HepG2 (cell line): ENCODE results near the gene DNASE1L2. TPM values are rescaled to one million over a fixed set of nuclear protein-coding genes. Genes with fewer than 3 reads are reported as not detected.

Experiments
- CBX2 ChIP-seq, 2 experiments: fragments of 200-600 bp in 1 of 2; sonication (generic); formaldehyde crosslinking in 1 of 2; IDR thresholded peaks; 2 replicates each; pipeline versions ENCODE4 v1.7.0 to v1.8.1; 2018 to 2022; ENCODE audit warnings: low read depth in 2 of 2, low read length in 1 of 2, mild to moderate bottlenecking in 1 of 2, missing genetic modification reagents in 1 of 2
- ELF4 ChIP-seq: sonication (generic); formaldehyde crosslinking; IDR thresholded peaks from 2 replicates; pipeline ENCODE4 v1.5.0; 2020; ENCODE audit warnings: missing genetic modification reagents, mild to moderate bottlenecking, moderate library complexity, borderline replicate concordance
- GATAD2A ChIP-seq: IDR thresholded peaks from 2 replicates; pipeline ENCODE4 v1.6.1; 2016
- HMGA1 ChIP-seq: sonication (generic); formaldehyde crosslinking; conservative IDR thresholded peaks from 2 replicates; pipeline ENCODE4 v1.4.0; 2020; ENCODE audit warnings: missing genetic modification reagents
- NR1H2 ChIP-seq: sonication (generic); formaldehyde crosslinking; IDR thresholded peaks from 2 replicates; pipeline ENCODE4 v1.8.1; 2022; ENCODE audit warnings: low read depth, missing genetic modification reagents, borderline replicate concordance
- SRSF1 ChIP-seq: fragments of 200-400 bp; formaldehyde crosslinking; optimal IDR thresholded peaks from 2 replicates; pipeline ENCODE3; 2017; ENCODE audit warnings: mild to moderate bottlenecking, low read depth, low read length, moderate library complexity
- TAF1 ChIP-seq: sonication (generic); formaldehyde crosslinking; IDR thresholded peaks from 2 replicates; pipeline ENCODE4 v1.4.0; 2020; ENCODE audit warnings: missing genetic modification reagents
- YEATS4 ChIP-seq: sonication (generic); formaldehyde crosslinking; IDR thresholded peaks from 2 replicates; pipeline ENCODE4 v1.4.0; 2020; ENCODE audit warnings: missing genetic modification reagents, borderline replicate concordance
- ZNF44 ChIP-seq: sonication (generic); formaldehyde crosslinking; IDR thresholded peaks from 2 replicates; pipeline ENCODE4 v1.5.1; 2020; ENCODE audit warnings: mild to moderate bottlenecking, missing genetic modification reagents
- ZNF746 ChIP-seq: sonication (generic); formaldehyde crosslinking; IDR thresholded peaks from 2 replicates; pipeline ENCODE4 v1.8.0; 2022; ENCODE audit warnings: mild to moderate bottlenecking, missing genetic modification reagents
- polyA plus RNA-seq, 8 experiments: library from polyadenylated mRNA; depleted of rRNA in 3 of 8; stranded (reverse) in 7 of 8; unstranded in 1 of 8; fragments of >200 nt; fragmentation: Illumina TruSeq in 4 of 8; extraction: Trizol in 4 of 8; gene quantifications; 2 replicates each; pipeline versions ENCODE4 v1.2.1 to v1.2.3, GENCODE V29; 2011 to 2016; ENCODE audit warnings: low read depth in 4 of 8, missing spikeins in 1 of 8, mixed read lengths in 1 of 8; ENCODE audit not compliant: insufficient read depth in 1 of 8
- total RNA-seq, 5 experiments: library from RNA; depleted of rRNA; stranded (reverse); fragments of >200 nt; fragmentation: Illumina TruSeq; extraction: Trizol; gene quantifications; 2 replicates each; pipeline ENCODE4 v1.2.3, GENCODE V29; 2016; ENCODE audit warnings: low read depth in 1 of 5
- TF ChIP-seq, protein P1 (sequence below): sonication (generic); formaldehyde crosslinking; IDR thresholded peaks from 2 replicates; pipeline ENCODE4 v1.5.0; 2020; ENCODE audit warnings: mild to moderate bottlenecking, missing genetic modification reagents
- TF ChIP-seq, protein P2 (sequence below), 2 experiments: fragments of 450-650 bp in 1 of 2; sonication (generic) in 1 of 2; formaldehyde crosslinking in 1 of 2; IDR thresholded peaks; 2 replicates each; pipeline versions ENCODE4 v1.6.1 to v1.8.0; 2016 to 2022; ENCODE audit warnings: antibody characterized with exemption in 1 of 2, mild to moderate bottlenecking in 1 of 2, missing genetic modification reagents in 1 of 2
- TF ChIP-seq, protein P3 (sequence below): sonication (generic); formaldehyde crosslinking; IDR thresholded peaks from 2 replicates; pipeline ENCODE4 v1.4.0; 2020; ENCODE audit warnings: missing genetic modification reagents, mild to moderate bottlenecking, borderline replicate concordance

The DNASE1L2 gene
- total and polyA plus RNA-seq, 2 of the 13 experiments (the other 11 are each of a cell fraction or from before 2014, with no cell fraction given) = 0.44 to 0.50 TPM

DNA sequence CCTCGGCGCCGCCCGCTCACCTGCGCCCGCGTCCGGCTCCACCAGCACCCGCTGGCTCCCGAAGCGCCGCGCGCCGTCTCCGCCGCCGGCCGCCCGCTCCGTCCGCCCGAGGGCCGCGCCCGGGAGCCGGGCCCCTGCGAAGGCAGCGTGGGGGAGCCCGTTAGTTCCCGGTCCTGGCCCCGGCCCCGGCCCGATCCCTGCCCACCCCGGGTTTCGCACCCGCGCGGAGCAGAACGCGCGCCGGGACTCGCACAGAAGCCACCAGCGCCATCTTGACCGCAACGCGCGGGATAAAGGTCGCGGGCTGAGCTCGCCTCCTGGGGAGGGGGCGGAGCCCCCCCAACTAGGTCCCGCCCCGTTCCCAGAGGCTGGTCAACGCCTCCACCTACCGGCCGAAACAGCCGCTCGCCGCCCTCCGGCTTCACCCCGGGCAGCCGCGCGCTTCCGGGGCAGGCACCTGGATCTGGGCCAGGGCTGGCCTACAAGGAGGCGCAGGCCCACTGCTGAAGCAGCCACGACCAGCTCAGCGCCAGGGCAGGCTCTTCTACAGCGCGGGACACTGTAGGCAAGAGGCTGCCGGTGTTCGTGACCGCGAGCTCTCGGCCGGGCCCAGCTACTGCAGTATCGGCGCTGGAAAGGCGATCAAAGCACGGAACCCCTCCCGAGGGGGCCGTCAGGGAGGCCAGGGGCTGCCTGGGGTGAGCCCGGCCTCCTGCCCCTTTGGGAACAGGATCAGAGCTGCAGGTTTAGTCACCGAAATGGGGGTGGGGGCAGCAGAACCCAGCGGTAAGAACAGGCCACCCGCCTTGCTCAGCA is 15.3 kb downstream of the DNASE1L2 start, which contains the start of gene ECI1 (continued):
- TF ChIP-seq, protein P1, sequence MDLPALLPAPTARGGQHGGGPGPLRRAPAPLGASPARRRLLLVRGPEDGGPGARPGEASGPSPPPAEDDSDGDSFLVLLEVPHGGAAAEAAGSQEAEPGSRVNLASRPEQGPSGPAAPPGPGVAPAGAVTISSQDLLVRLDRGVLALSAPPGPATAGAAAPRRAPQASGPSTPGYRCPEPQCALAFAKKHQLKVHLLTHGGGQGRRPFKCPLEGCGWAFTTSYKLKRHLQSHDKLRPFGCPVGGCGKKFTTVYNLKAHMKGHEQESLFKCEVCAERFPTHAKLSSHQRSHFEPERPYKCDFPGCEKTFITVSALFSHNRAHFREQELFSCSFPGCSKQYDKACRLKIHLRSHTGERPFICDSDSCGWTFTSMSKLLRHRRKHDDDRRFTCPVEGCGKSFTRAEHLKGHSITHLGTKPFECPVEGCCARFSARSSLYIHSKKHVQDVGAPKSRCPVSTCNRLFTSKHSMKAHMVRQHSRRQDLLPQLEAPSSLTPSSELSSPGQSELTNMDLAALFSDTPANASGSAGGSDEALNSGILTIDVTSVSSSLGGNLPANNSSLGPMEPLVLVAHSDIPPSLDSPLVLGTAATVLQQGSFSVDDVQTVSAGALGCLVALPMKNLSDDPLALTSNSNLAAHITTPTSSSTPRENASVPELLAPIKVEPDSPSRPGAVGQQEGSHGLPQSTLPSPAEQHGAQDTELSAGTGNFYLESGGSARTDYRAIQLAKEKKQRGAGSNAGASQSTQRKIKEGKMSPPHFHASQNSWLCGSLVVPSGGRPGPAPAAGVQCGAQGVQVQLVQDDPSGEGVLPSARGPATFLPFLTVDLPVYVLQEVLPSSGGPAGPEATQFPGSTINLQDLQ (CRISPR knock-in tag) = 0 out of 2 replicates have a peak, but pooled peaks have one; percentile 12
- TF ChIP-seq, protein P2, sequence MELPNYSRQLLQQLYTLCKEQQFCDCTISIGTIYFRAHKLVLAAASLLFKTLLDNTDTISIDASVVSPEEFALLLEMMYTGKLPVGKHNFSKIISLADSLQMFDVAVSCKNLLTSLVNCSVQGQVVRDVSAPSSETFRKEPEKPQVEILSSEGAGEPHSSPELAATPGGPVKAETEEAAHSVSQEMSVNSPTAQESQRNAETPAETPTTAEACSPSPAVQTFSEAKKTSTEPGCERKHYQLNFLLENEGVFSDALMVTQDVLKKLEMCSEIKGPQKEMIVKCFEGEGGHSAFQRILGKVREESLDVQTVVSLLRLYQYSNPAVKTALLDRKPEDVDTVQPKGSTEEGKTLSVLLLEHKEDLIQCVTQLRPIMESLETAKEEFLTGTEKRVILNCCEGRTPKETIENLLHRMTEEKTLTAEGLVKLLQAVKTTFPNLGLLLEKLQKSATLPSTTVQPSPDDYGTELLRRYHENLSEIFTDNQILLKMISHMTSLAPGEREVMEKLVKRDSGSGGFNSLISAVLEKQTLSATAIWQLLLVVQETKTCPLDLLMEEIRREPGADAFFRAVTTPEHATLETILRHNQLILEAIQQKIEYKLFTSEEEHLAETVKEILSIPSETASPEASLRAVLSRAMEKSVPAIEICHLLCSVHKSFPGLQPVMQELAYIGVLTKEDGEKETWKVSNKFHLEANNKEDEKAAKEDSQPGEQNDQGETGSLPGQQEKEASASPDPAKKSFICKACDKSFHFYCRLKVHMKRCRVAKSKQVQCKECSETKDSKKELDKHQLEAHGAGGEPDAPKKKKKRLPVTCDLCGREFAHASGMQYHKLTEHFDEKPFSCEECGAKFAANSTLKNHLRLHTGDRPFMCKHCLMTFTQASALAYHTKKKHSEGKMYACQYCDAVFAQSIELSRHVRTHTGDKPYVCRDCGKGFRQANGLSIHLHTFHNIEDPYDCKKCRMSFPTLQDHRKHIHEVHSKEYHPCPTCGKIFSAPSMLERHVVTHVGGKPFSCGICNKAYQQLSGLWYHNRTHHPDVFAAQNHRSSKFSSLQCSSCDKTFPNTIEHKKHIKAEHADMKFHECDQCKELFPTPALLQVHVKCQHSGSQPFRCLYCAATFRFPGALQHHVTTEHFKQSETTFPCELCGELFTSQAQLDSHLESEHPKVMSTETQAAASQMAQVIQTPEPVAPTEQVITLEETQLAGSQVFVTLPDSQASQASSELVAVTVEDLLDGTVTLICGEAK (IDR thresholded peaks at IDR 0.05) = no peak
- TF ChIP-seq, protein P2 (CRISPR knock-in tag; IDR thresholded peaks at IDR 0.05) = peak; percentile 49; the same call in 1 of the 2 replicates
- no peak for TF ChIP-seq ZNF44 (CRISPR knock-in tag)
- TF ChIP-seq SRSF1 = peak; percentile 98
- no peak for TF ChIP-seq HMGA1 (CRISPR knock-in tag)
- TF ChIP-seq, protein P3, sequence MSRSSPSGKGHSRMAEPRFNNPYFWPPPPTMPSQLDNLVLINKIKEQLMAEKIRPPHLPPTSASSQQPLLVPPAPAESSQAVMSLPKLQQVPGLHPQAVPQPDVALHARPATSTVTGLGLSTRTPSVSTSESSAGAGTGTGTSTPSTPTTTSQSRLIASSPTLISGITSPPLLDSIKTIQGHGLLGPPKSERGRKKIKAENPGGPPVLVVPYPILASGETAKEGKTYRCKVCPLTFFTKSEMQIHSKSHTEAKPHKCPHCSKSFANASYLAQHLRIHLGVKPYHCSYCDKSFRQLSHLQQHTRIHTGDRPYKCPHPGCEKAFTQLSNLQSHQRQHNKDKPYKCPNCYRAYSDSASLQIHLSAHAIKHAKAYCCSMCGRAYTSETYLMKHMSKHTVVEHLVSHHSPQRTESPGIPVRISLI (CRISPR knock-in tag) = no peak
- peak; percentile 72 for TF ChIP-seq GATAD2A (CRISPR knock-in tag)
- no peak for TF ChIP-seq CBX2 (IDR thresholded peaks at IDR 0.05; ENCODE audit: low read depth, low read length)
- 0 out of 2 replicates have a peak, but pooled peaks have one; percentile 21 for TF ChIP-seq CBX2 (CRISPR knock-in tag; IDR thresholded peaks at IDR 0.05; ENCODE audit: low read depth)
- 0 out of 2 replicates have a peak, but pooled peaks have one; percentile 56 for TF ChIP-seq ELF4
- TF ChIP-seq NR1H2 = no peak
- TF ChIP-seq TAF1 (CRISPR knock-in tag) = peak; percentile 87
- peak; percentile 94 for TF ChIP-seq YEATS4
- peak; percentile 49 for TF ChIP-seq ZNF746 (CRISPR knock-in tag)
